GM23248 (cell line): ENCODE data around the gene MYH3. TPM values are rescaled to one million over a fixed set of nuclear protein-coding genes. Genes with fewer than 3 reads are reported as not detected.

ENCODE experiments used
- DNase-seq: peaks from one replicate; pipeline ENCODE4 v3.0.0-alpha.2; 2015
- H2AFZ ChIP-seq: fragments of 200-600 bp; sonication (generic); 2 replicates; pipeline ENCODE4 v1.6.1; 2016; ENCODE audit warnings: antibody characterized with exemption
- H3F3A ChIP-seq: fragments of 200-600 bp; sonication (generic); 2 replicates; pipeline ENCODE4 v1.6.1; 2016; ENCODE audit warnings: mild to moderate bottlenecking, antibody characterized with exemption, mixed run types; ENCODE audit not compliant: insufficient read depth
- H3K27ac ChIP-seq: fragments of 200-600 bp; sonication (generic); 2 replicates; pipeline ENCODE4 v1.5.1; 2016; ENCODE audit warnings: mild to moderate bottlenecking
- H3K27me3 ChIP-seq: fragments of 200-600 bp; sonication (generic); replicated peaks from 2 replicates; pipeline ENCODE4 v1.6.1; 2016; ENCODE audit warnings: mild to moderate bottlenecking; ENCODE audit not compliant: insufficient read depth
- H3K36me3 ChIP-seq: fragments of 200-600 bp; sonication (generic); 2 replicates; pipeline ENCODE4 v1.6.1; 2016; ENCODE audit warnings: low read depth, mild to moderate bottlenecking
- H3K4me1 ChIP-seq: fragments of 200-600 bp; sonication (generic); 2 replicates; pipeline ENCODE4 v1.6.1; 2016; ENCODE audit warnings: mild to moderate bottlenecking; ENCODE audit not compliant: insufficient read depth
- H3K4me2 ChIP-seq: fragments of 200-600 bp; sonication (generic); one replicate; pipeline ENCODE4 v1.6.1; 2016; ENCODE audit warnings: mild to moderate bottlenecking; ENCODE audit not compliant: unreplicated experiment
- H3K4me3 ChIP-seq: fragments of 200-600 bp; sonication (generic); 2 replicates; pipeline ENCODE4 v1.5.1; 2016; ENCODE audit warnings: mild to moderate bottlenecking
- H3K79me2 ChIP-seq: fragments of 200-600 bp; sonication (generic); 2 replicates; pipeline ENCODE4 v1.6.1; 2016; ENCODE audit warnings: mild to moderate bottlenecking; ENCODE audit not compliant: insufficient read depth
- H3K9ac ChIP-seq: fragments of 200-600 bp; sonication (generic); 2 replicates; pipeline ENCODE4 v1.6.1; 2016; ENCODE audit warnings: mild to moderate bottlenecking
- H3K9me2 ChIP-seq: fragments of 200-600 bp; sonication (generic); 2 replicates; pipeline ENCODE4 v1.6.1; 2016; ENCODE audit warnings: mixed run types, mild to moderate bottlenecking, moderate library complexity; ENCODE audit not compliant: insufficient read depth
- H3K9me3 ChIP-seq: fragments of 200-600 bp; sonication (generic); one replicate; pipeline ENCODE4 v1.6.1; 2017; ENCODE audit warnings: low read depth
- H4K20me1 ChIP-seq: fragments of 200-600 bp; sonication (generic); 2 replicates; pipeline ENCODE4 v1.6.0; 2016; ENCODE audit not compliant: insufficient read depth
- EZH2 ChIP-seq: fragments of 200-600 bp; sonication (generic); IDR thresholded peaks from 2 replicates; pipeline ENCODE4 v1.6.1; 2018; ENCODE audit warnings: antibody characterized with exemption, mild to moderate bottlenecking; ENCODE audit not compliant: insufficient read depth, poor library complexity, severe bottlenecking
- EZH2phosphoT487 ChIP-seq: fragments of 200-600 bp; sonication (generic); IDR thresholded peaks from 2 replicates; pipeline ENCODE4 v1.6.1; 2018; ENCODE audit warnings: antibody characterized with exemption, moderate library complexity, mild to moderate bottlenecking, low read depth; ENCODE audit not compliant: insufficient read depth
- WGBS, 2 experiments: methylation state at CpG; one replicate each; pipeline ENCODE4 v1.1.6; 2015 to 2017; ENCODE audit warnings: low lambda C conversion rate in 2 of 2, low coverage in 1 of 2; ENCODE audit errors: missing lambda C conversion rate in 2 of 2; 5-methylcytosine and 5-hydroxymethylcytosine counted together
- in situ Hi-C: fragments of 300-500 bp; cut with MboI; formaldehyde crosslinking; loops from 2 replicates; pipeline ENCODE4 v1.15.0; 2020
- polyA plus RNA-seq: library from polyadenylated mRNA; unstranded; fragments of >200 nt; fragmentation: Nextera tagmentation; extraction: Ambion mirVana; gene quantifications from 2 replicates; pipeline ENCODE4 v1.2.1, GENCODE V29; 2016
- total RNA-seq: library from RNA; depleted of rRNA; stranded (reverse); fragments of >200 nt; shearing (Covaris generic); gene quantifications from 2 replicates; pipeline ENCODE4 v1.2.3, GENCODE V29; 2014

The MYH3 gene
- total and polyA plus RNA-seq, 2 experiments from 2014 or later = 0.26 to 3.1 TPM

- TF ChIP-seq EZH2 = no peak
- no peak for TF ChIP-seq EZH2phosphoT487
- DNase-seq = peak; percentile 35
- Histone ChIP-seq H3K9ac (no peak overlapping the region), H3K9me2 (no peaks in the 10 kb centered on the region), H3K79me2 (no peaks in the 10 kb centered on the region), H3K4me2 (peak overlapping the region; percentile 14), H3K27me3 (no peaks in the 10 kb centered on the region), H3K4me3 (no peak overlapping the region), H3K27ac (no peak overlapping the region), H4K20me1 (no peaks in the 10 kb centered on the region), H3K36me3 (no peaks in the 10 kb centered on the region), H3K9me3 (no peaks in the 10 kb centered on the region), H2AFZ (no peak overlapping the region), H3F3A (peaks cover 10% of the 10 kb centered on the region), H3K4me1 (peaks cover 11% of the 10 kb centered on the region)
- WGBS, 2 experiments = 44 to 62% methylated on average over 1 of the region's 1 CpG
- in situ Hi-C loops = no loop called here
Measured at GRCh38 chr17:10668775-10669174, 11.7 kb upstream of the MYH3 start.

DNA sequence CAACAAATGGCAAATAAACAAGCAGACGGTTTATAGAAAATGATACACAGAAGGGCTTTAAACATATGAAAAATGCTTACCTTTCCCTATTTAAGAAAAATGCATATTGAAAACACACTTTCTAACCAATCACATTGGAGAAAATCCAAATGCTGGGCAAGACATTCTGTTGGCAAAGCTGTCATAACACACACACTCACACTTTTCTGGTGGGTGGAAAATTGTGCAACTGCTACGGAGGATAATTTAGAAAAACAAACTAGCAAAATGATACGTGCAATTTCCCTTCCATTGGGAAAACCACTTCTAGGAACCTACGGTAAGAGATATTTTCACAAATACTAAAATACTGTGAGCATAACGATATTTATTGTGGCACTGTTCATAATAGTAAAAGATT, 9.8 kb upstream of the MYH3 start:
- Histone ChIP-seq H3F3A (peaks cover 10% of the 10 kb centered on the region), H3K27me3 (no peaks in the 10 kb centered on the region), H3K9me2 (no peaks in the 10 kb centered on the region), H3K27ac (no peak overlapping the region), H3K4me2 (no peak overlapping the region), H3K4me1 (peaks cover 11% of the 10 kb centered on the region), H2AFZ (no peak overlapping the region), H3K79me2 (no peaks in the 10 kb centered on the region), H3K4me3 (no peak overlapping the region), H4K20me1 (no peaks in the 10 kb centered on the region), H3K36me3 (no peaks in the 10 kb centered on the region), H3K9me3 (no peaks in the 10 kb centered on the region), H3K9ac (no peak overlapping the region)
- no peak for TF ChIP-seq EZH2phosphoT487
- TF ChIP-seq EZH2 = no peak
- WGBS, 2 experiments = 91 to 94% methylated on average over 5 of the region's 5 CpGs
- DNase-seq = no peak
- in situ Hi-C loops = no loop called here

GRCh38 chr17:10664571-10664970, 7.5 kb upstream of the MYH3 start:
- Histone ChIP-seq H3K9me2 (no peaks in the 10 kb centered on the region), H3K27ac (no peak overlapping the region), H3K4me3 (no peak overlapping the region), H3K36me3 (no peaks in the 10 kb centered on the region), H3K4me1 (peaks cover 11% of the 10 kb centered on the region), H3F3A (peaks cover 10% of the 10 kb centered on the region; the same call in 1 of the 2 replicates), H4K20me1 (no peaks in the 10 kb centered on the region), H2AFZ (no peak overlapping the region), H3K27me3 (no peaks in the 10 kb centered on the region), H3K9me3 (no peaks in the 10 kb centered on the region), H3K79me2 (no peaks in the 10 kb centered on the region), H3K4me2 (no peak overlapping the region), H3K9ac (no peak overlapping the region)
- no peak for DNase-seq
- in situ Hi-C loops = no loop called here
- TF ChIP-seq EZH2 (no peak), EZH2phosphoT487 (no peak)
- 96 to 98% methylated on average over 9 of the region's 9 CpGs for WGBS, 2 experiments

DNA sequence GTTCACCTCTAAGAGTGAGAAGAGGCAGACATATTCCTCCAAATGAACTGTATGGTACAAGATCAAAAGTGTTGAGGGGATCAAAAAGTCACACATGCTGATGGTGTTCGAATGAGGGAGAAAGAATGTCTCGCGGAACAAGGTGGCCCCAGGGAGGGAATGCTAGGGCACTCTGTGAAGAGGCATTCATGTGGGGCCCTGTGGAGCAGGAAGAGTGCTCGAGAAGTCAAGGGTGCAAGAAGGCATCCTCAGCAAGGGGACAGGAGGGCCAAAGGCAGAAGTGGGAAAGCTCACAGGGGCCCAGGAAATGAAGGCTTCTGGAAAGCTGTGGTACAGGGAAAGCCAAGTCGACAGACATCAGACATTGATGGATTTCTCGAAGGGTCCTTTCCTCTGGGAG, 6.1 kb upstream of the MYH3 start:
- in situ Hi-C loops = no loop called here
- 87 to 94% methylated on average over 6 of the region's 6 CpGs for WGBS, 2 experiments
- no peaks in the 10 kb centered on the region for H4K20me1 ChIP-seq

GRCh38 chr17:10661437-10661836, 4.3 kb upstream of the MYH3 start:
- H3K79me2 ChIP-seq = no peaks in the 10 kb centered on the region
- in situ Hi-C loops = no loop called here
- no peak overlapping the region for H3K4me2 ChIP-seq
- H4K20me1 ChIP-seq = no peaks in the 10 kb centered on the region
- no peaks in the 10 kb centered on the region for H3K4me1 ChIP-seq
- DNase-seq = no peak
- H2AFZ ChIP-seq = no peak overlapping the region
- no peaks in the 10 kb centered on the region for H3K9me3 ChIP-seq
- H3K9ac ChIP-seq = no peak overlapping the region
- 85 to 88% methylated on average over 10 of the region's 10 CpGs for WGBS, 2 experiments
- no peak overlapping the region for H3K4me3 ChIP-seq
- no peak overlapping the region for H3K27ac ChIP-seq
- no peak for TF ChIP-seq EZH2
- TF ChIP-seq EZH2phosphoT487 = no peak
- no peaks in the 10 kb centered on the region for H3K36me3 ChIP-seq
- H3F3A ChIP-seq = no peaks in the 10 kb centered on the region
- no peaks in the 10 kb centered on the region for H3K27me3 ChIP-seq
- no peaks in the 10 kb centered on the region for H3K9me2 ChIP-seq

More for the DNA sequence above, 6.1 kb upstream of the MYH3 start:
- Histone ChIP-seq H3K4me2 (no peak overlapping the region), H3K4me1 (peaks cover 1% of the 10 kb centered on the region; the same call in 1 of the 2 replicates), H3K27me3 (no peaks in the 10 kb centered on the region), H3K79me2 (no peaks in the 10 kb centered on the region), H3K9me2 (no peaks in the 10 kb centered on the region), H3K4me3 (no peak overlapping the region), H3K9ac (no peak overlapping the region), H3K9me3 (no peaks in the 10 kb centered on the region), H2AFZ (no peak overlapping the region), H3F3A (0 out of 2 replicates have a peak, but pooled peaks cover under 1% of the 10 kb centered on the region), H3K36me3 (no peaks in the 10 kb centered on the region), H3K27ac (no peak overlapping the region)
- no peak for DNase-seq
- no peak for TF ChIP-seq EZH2
- no peak for TF ChIP-seq EZH2phosphoT487
